H4 (cell line): ENCODE data around the gene MZB1. TPM values are rescaled to one million over a fixed set of nuclear protein-coding genes. Genes with fewer than 3 reads are reported as not detected.

Source experiments
- total RNA-seq: library from RNA; depleted of rRNA; stranded (reverse); fragments of >200 nt; shearing (Covaris generic); gene quantifications from 2 replicates; pipeline ENCODE4 v1.2.3, GENCODE V29; 2014; rRNA removed

MZB1 gene
- total RNA-seq, 1 experiment from 2014 or later = not detected

Other genes starting within 250 kb of the MZB1 start
- 50.9 and 58.1 TPM in 2 replicates for gene SIL1, start 191.5 kb downstream of the MZB1 start, total RNA-seq
- gene MATR3, start 96.2 kb downstream of the MZB1 start, total RNA-seq = 241 and 248 TPM in 2 replicates
- gene PAIP2, start 48.1 kb downstream of the MZB1 start, total RNA-seq = 66.1 and 71.8 TPM in 2 replicates
- not detected in 2 replicates for gene SLC23A1, start 6.6 kb downstream of the MZB1 start, total RNA-seq
- gene PROB1, start 5.2 kb upstream of the MZB1 start, total RNA-seq = not detected in 2 replicates
- gene SPATA24, start 14.2 kb upstream of the MZB1 start, total RNA-seq = 3.4 and 5.9 TPM in 2 replicates
- 4.5 and 22.9 TPM in 2 replicates for gene DNAJC18, start 49.6 kb upstream of the MZB1 start, total RNA-seq
- gene ECSCR, start 72.8 kb upstream of the MZB1 start, total RNA-seq = 0.10 TPM in 1 of 2 replicates, not detected in the other
- gene SMIM33, start 81.1 kb upstream of the MZB1 start, total RNA-seq = not detected in 2 replicates
- 14.2 and 15.6 TPM in 2 replicates for gene STING1, start 92.8 kb upstream of the MZB1 start, total RNA-seq
- 64.7 and 79.3 TPM in 2 replicates for gene UBE2D2, start 171.4 kb upstream of the MZB1 start, total RNA-seq